Mucosa of stomach (tissue), 1 donor: Measurements from ENCODE around the gene USH1G.

Source experiments
- H3K27me3 ChIP-seq: one replicate; pipeline ENCODE4 v1.7.0; 2013; ENCODE audit warnings: mild to moderate bottlenecking, low read length; ENCODE audit not compliant: control insufficient read depth, insufficient read depth
- H3K36me3 ChIP-seq: one replicate; pipeline ENCODE4 v1.7.0; 2013; ENCODE audit warnings: low read length; ENCODE audit not compliant: control insufficient read depth, insufficient read depth
- H3K4me1 ChIP-seq: one replicate; pipeline ENCODE4 v1.7.0; 2013; ENCODE audit warnings: mild to moderate bottlenecking, low read length; ENCODE audit not compliant: control insufficient read depth, insufficient read depth
- H3K4me3 ChIP-seq: one replicate; pipeline ENCODE4 v1.7.0; 2013; ENCODE audit warnings: low read length
- H3K9ac ChIP-seq: one replicate; pipeline ENCODE4 v1.7.0; 2013; ENCODE audit warnings: mild to moderate bottlenecking, low read length, moderate library complexity
- H3K9me3 ChIP-seq: one replicate; pipeline ENCODE4 v1.7.0; 2013; ENCODE audit warnings: mild to moderate bottlenecking, low read length, moderate library complexity; ENCODE audit not compliant: control insufficient read depth
- donor health status: Pancreatic carcinoma.

The USH1G gene

GRCh38 chr17:74883241-74883745, 39.8 kb downstream of the USH1G start:
- Histone ChIP-seq H3K4me3 (no peak overlapping the region), H3K4me1 (peaks cover 4% of the 10 kb centered on the region), H3K27me3 (peaks cover 21% of the 10 kb centered on the region), H3K9ac (no peak overlapping the region), H3K9me3 (no peaks in the 10 kb centered on the region), H3K36me3 (no peaks in the 10 kb centered on the region)

DNA sequence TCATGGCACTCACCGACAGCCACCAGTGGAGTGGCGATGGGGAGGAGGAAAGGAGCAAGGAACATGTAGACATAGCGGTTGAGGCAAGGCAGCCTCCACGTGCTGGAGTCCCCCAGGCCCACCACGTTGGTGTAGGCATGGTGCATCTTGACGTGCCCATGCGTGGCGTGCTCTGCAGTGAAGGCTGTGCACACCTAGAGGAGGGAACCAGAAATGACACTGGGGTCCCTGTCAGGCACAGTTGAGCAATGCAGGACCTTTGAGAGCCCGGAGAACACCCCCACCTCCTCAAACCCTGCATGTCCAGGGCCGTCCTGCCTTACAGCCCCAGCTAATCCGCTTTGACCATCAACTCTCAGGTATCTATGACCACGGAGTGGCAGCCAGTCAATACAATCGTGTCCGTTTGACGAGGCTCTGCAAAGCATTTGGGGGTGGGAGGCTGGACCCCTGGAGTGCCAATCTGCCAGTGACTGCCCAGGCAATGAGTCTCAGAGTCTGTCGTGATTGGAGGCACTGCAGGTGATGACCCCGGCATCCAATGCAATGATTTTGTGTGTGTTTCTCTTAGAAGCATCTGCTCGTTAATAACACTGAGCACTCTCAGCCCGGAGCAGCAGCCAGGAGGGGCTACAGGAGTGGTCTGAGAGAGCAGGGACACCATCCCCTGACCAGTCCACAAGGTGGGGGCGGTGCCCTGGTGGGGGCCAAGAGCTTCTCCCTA, 40.4 kb downstream of the USH1G start:
- no peaks in the 10 kb centered on the region for H3K36me3 ChIP-seq
- H3K9me3 ChIP-seq = no peaks in the 10 kb centered on the region
- no peak overlapping the region for H3K4me3 ChIP-seq
- peaks cover 10% of the 10 kb centered on the region for H3K4me1 ChIP-seq
- peaks cover 26% of the 10 kb centered on the region for H3K27me3 ChIP-seq
- no peak overlapping the region for H3K9ac ChIP-seq

DNA sequence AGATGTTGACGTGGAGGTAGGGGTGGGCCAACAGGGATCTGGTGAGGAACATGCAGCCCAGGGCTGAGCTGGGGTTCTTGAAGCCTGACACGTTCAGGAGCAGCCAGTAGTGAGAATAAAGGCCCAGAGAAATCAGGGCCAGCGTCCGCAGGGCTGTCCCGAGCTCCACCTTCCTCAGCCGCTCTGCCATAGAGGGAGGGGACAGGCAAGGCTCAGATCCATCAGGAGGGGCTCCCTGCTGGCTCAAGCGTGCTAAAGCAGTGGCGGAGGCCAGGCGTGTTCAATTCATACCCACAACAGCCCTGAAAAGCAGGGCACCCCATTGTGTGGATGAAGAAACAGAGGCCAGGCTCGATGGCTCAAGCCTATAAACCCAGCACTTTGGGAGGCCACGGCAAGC, 42.0 kb downstream of the USH1G start:
- H3K4me1 ChIP-seq = peaks cover 13% of the 10 kb centered on the region
- H3K36me3 ChIP-seq = no peaks in the 10 kb centered on the region
- no peak overlapping the region for H3K9ac ChIP-seq
- no peak overlapping the region for H3K4me3 ChIP-seq
- H3K27me3 ChIP-seq = peaks cover 26% of the 10 kb centered on the region
- H3K9me3 ChIP-seq = no peaks in the 10 kb centered on the region

- peaks cover 22% of the 10 kb centered on the region for H3K27me3 ChIP-seq
- H3K4me3 ChIP-seq = no peak overlapping the region
These were observed 43.7 kb downstream of the USH1G start for GRCh38 chr17:74879308-74879707.

GRCh38 chr17:74878658-74879057, 44.4 kb downstream of the USH1G start:
- Histone ChIP-seq H3K4me1 (peaks cover 13% of the 10 kb centered on the region), H3K36me3 (no peaks in the 10 kb centered on the region), H3K4me3 (no peak overlapping the region), H3K27me3 (peaks cover 22% of the 10 kb centered on the region), H3K9ac (no peak overlapping the region), H3K9me3 (no peaks in the 10 kb centered on the region)

More at GRCh38 chr17:74879308-74879707, 43.7 kb downstream of the USH1G start:
- Histone ChIP-seq H3K36me3 (no peaks in the 10 kb centered on the region), H3K4me1 (peaks cover 13% of the 10 kb centered on the region), H3K9me3 (no peaks in the 10 kb centered on the region), H3K9ac (no peak overlapping the region)

- Histone ChIP-seq H3K4me3 (no peak overlapping the region), H3K27me3 (peaks cover 19% of the 10 kb centered on the region), H3K4me1 (peaks cover 13% of the 10 kb centered on the region), H3K9ac (peak overlapping the region; percentile 28), H3K36me3 (no peaks in the 10 kb centered on the region), H3K9me3 (no peaks in the 10 kb centered on the region)
These were observed 45.2 kb downstream of the USH1G start for GRCh38 chr17:74877592-74878548.

DNA sequence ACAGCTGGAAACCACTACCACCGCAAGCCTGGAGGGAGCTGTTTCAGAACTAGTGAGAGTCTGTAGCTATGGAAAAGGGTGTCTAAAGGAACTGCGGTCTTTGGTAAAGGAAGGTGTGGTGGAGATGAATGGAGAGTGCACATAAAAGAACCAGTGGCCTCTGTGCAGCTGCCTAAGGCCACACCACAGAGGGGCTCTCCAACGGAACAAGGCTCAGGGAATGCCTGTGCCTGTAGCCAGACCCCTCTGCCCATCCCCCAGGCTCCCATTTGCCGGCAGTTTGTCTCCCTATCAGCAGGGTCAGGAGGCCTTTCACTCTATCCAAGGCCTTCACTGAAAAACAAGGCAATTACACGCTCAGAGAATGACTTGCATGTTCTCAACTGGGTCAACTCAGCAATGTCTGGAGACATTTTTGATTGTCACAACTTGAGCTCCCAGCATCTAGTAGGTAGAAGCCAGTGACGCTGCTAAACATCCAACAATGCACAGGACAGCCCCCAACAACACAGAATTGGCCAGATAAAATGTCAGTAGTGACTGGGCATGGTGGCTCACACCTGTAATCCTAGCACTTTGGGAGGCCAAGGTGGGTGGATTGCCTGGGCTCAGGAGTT, 47.0 kb downstream of the USH1G start:
- H3K27me3 ChIP-seq = peaks cover 10% of the 10 kb centered on the region
- H3K4me3 ChIP-seq = no peak overlapping the region
- peaks cover 24% of the 10 kb centered on the region for H3K4me1 ChIP-seq
- no peaks in the 10 kb centered on the region for H3K9me3 ChIP-seq
- no peak overlapping the region for H3K9ac ChIP-seq
- no peaks in the 10 kb centered on the region for H3K36me3 ChIP-seq

DNA sequence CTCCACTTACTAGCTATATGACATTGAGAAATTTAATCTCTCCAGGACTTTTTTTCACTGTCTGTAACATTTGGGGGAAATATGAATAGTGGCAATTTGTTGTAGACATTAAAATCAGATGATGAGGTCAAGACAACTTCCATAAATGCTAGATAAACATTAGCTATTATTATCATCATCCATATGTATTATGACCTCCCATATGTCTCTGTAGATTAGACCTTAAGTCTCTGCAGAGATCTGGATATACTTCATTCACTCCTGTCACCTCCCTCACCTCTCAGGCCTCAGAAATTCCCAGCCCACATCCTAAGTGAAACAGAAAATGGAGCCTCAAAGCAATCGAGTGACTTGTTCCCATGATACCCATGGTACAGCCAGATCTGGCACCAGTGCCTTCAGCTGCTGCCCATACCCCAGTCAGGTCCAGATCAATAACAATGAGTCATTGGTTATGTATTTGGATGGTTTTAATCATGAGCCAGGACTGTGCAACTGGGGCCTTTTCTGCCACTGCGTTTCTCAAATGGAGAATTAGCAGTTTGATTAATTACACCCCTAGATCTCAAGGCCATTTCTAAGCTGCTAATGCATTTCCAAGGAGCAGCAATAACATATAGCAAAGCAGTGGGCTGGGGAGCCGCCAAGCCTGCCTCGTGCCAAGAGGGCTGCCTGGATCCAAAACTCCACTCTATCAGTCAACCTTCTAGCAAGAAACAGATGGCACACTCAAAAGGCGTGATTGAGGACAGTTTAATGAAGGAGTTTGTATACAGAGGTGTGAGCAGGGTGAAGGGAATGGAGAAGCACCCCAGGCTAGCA, 47.7 kb downstream of the USH1G start:
- H3K27me3 ChIP-seq = peaks cover 6% of the 10 kb centered on the region
- peaks cover 24% of the 10 kb centered on the region for H3K4me1 ChIP-seq
- H3K36me3 ChIP-seq = no peaks in the 10 kb centered on the region
- no peak overlapping the region for H3K4me3 ChIP-seq
- H3K9me3 ChIP-seq = no peaks in the 10 kb centered on the region
- no peak overlapping the region for H3K9ac ChIP-seq

DNA sequence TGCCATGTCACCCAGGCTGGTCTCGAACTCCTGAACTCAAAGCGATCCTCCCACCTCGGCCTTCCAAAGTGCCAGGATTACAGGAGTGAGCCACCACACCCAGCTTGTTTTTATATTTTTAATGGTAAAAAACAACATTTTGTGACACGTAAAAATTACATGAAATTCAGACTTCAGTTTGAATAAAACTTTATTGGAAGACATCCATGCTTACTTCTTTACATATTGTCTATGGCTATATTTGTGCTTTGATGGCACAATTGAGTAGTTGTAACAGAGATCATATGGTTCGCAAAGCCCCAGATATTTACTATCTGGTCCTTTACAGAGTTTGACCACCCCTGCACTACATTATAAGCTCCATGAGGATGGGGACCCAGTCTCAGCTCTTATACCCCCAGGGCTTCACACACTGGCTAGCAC, 48.4 kb downstream of the USH1G start:
- H3K9me3 ChIP-seq = no peaks in the 10 kb centered on the region
- no peak overlapping the region for H3K4me3 ChIP-seq
- no peaks in the 10 kb centered on the region for H3K36me3 ChIP-seq
- H3K27me3 ChIP-seq = peaks cover 6% of the 10 kb centered on the region
- H3K9ac ChIP-seq = no peak overlapping the region
- H3K4me1 ChIP-seq = peaks cover 24% of the 10 kb centered on the region

DNA sequence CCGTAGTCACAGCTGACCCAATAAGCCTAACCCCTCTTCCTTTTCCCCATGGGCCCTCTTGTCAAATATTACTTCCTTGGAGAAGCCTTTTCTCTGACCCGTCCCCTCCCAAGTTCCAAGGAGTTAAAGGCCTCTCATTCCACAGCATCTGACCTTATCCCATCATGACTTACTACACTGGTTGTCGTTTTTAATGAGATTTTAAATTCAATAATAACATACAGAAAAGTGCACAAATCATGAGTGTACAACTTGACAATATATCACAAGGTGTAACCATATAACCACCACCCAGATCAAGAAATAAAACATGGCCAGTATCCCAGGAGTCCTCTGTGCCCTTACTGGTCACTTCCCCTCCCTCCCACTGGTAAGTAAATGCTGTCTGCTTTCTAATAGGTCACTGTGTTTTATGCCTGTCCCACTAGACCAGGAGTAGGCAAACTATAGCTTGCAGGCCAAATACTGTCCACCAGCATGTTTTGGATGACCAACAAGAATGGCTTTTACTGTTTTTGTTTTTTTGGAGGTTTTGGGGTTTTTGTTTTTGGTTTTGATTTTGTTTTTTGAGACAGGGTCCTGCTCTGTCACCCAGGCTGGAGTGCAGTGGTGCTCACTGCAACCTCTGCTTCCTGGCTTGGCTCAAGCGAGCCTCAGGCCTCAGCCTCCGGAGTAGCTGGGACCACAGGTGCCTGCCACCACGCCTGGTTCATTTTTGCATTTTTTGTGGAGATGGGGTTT, 49.0 kb downstream of the USH1G start:
- H3K9ac ChIP-seq = peak overlapping the region; percentile 97

More for the DNA sequence above, 49.0 kb downstream of the USH1G start:
- Histone ChIP-seq H3K27me3 (peaks cover 6% of the 10 kb centered on the region), H3K4me3 (peak overlapping the region; percentile 92), H3K4me1 (peaks cover 24% of the 10 kb centered on the region), H3K9me3 (no peaks in the 10 kb centered on the region), H3K36me3 (no peaks in the 10 kb centered on the region)
